Fibroblast of the aortic adventitia (primary cell): ENCODE measurements around the gene ZCCHC14. TPM values are rescaled to one million over a fixed set of nuclear protein-coding genes. Genes with fewer than 3 reads are reported as not detected.

Experiments
- DNase-seq: peaks from one replicate; pipeline ENCODE4 v3.0.0-alpha.2; 2010; ENCODE audit warnings: low read depth
- H3K4me3 ChIP-seq: 2 replicates; pipeline ENCODE4 v1.5.1; 2011; ENCODE audit warnings: low read depth, mild to moderate bottlenecking, control low read depth, low read length, moderate library complexity
- total RNA-seq: library from RNA; depleted of rRNA; stranded (reverse); fragments of >200 nt; gene quantifications from 2 replicates; pipeline ENCODE4 v1.2.3, GENCODE V29; 2012; ENCODE audit warnings: low replicate concordance
- TF ChIP-seq, protein P1 (sequence below): IDR thresholded peaks from 2 replicates; pipeline ENCODE4 v1.5.1; 2011; ENCODE audit warnings: mild to moderate bottlenecking, low read length, control low read depth, inconsistent platforms; ENCODE audit not compliant: insufficient read depth

Gene ZCCHC14
- 17.1 and 24.5 TPM in 2 replicates for total RNA-seq

DNA sequence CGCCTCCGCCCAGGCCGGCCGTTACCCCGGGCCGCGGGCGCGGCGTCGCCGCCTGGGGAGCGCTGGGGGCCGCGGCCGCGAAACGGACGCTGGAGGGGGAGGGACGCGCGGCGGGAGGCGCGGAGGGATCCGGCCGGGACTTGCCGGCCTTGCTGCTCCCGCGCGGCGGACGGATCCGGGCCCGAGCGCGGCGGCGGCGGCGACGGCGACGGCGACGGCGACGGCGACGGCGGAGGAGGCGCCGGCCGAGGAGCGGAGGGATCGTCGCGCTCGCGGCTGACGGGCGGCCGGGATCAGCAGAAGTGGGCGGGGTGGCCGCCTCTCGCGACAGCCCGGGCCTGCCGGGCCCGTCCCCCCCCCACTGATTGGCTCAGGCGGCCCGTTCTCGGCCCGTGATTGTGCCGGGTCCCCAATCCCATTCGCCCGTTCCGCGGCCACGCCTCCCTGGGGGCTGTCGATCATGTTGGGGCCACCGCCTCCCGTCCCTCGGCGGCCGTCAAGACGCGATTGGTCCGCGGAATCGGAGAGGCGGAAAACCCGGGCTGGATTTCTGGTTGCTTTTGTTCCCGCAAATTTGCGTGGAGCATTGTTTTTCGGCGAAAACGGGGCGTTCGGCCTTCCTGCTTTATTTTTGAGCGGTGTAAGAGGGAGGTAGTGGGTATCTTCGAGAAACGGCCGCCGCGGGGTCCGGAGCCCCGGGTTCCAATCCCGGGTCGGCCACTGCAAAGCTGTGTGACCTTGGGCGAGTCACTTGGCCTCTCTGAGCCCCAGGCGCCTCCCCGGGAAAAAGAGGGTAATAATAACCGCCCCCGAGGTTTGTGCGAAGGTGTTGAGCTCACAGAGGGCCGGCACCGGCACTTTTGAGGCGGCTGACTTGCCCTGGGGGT, at the start of gene ZCCHC14:
TSS of gene ZCCHC14 (minus strand) at position 304 of the 887 bp plus-strand sequence. CDS start 786 bp downstream, outside the sequence.
- TF ChIP-seq, protein P1, sequence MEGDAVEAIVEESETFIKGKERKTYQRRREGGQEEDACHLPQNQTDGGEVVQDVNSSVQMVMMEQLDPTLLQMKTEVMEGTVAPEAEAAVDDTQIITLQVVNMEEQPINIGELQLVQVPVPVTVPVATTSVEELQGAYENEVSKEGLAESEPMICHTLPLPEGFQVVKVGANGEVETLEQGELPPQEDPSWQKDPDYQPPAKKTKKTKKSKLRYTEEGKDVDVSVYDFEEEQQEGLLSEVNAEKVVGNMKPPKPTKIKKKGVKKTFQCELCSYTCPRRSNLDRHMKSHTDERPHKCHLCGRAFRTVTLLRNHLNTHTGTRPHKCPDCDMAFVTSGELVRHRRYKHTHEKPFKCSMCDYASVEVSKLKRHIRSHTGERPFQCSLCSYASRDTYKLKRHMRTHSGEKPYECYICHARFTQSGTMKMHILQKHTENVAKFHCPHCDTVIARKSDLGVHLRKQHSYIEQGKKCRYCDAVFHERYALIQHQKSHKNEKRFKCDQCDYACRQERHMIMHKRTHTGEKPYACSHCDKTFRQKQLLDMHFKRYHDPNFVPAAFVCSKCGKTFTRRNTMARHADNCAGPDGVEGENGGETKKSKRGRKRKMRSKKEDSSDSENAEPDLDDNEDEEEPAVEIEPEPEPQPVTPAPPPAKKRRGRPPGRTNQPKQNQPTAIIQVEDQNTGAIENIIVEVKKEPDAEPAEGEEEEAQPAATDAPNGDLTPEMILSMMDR = no peak
- peak within 1 kb of the TSS; percentile 76 for H3K4me3 ChIP-seq
- DNase-seq = peak; percentile 98

DNA sequence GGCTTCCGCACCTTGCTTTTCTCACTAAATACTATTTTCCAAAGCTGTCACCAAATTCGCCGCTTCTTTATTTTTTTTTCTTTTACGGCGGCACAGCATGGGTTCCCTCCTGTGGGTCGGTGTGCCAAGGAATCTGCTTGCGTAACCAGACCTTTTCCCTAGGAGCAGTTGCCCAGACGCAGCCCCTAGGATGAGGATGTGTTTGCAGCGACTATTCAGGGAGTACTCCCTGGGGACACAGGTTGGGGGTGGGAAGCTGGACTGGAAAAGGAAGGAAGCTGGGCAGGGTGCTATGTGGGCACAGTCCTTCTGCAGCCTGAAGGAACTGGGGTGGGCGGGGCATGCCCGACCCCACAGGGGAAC, 49.0 kb upstream of the ZCCHC14 start:
- H3K4me3 ChIP-seq = no peak overlapping the region

DNA sequence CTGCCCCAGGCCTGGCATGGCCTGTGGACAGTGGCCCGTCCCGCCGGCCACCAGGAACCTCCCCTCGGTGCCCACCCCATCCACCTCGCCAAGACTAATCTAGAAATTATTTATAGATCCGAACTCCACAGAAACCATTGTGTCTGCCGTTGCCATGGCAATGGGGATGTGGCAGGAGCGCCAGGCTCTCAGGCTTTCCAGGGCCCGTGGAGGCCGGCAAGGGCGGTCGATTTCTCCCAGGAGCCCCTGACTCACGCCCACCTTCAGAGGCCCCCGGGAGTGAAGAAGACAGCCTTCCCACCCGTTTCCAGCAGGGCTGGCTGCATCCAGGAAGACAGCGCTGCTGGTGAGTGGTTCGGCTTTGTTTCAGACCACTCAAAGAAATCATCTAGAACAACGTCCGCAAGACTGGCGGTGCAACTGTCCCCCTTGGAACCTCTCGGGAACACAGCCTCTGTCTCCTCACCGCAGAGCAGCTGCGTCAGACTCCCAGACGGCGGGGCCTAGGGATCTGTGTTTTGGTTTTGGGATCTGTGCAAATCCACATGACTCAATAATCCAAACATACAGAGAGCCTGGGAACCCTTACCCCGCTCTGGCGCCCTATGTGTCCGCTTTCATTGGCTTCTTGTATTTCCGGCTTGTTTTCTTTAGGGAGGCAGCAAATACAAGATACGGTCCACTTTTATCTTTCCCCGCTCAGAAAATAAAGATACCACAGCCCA, 48.5 kb upstream of the ZCCHC14 start:
- TF ChIP-seq, protein P1 = no peak
- peak; percentile 61 for DNase-seq
- H3K4me3 ChIP-seq = no peak overlapping the region

More for the DNA sequence above, 49.0 kb upstream of the ZCCHC14 start:
- DNase-seq = peak; percentile 16
- TF ChIP-seq, protein P1 = no peak

DNA sequence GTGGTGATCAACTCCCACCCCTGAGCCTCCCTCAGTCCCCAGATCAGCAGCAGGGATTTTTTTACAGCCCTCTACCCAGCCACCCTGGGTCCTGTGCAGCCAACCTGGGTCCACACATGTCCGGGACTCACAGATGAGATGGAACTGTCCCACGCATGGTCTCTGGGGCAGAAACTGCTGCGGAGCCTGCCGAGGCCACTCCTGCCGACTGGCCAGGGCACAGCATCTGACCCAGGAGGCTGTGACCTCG, 48.0 kb upstream of the ZCCHC14 start:
- TF ChIP-seq, protein P1 = no peak
- DNase-seq = no peak
- no peak overlapping the region for H3K4me3 ChIP-seq

DNA sequence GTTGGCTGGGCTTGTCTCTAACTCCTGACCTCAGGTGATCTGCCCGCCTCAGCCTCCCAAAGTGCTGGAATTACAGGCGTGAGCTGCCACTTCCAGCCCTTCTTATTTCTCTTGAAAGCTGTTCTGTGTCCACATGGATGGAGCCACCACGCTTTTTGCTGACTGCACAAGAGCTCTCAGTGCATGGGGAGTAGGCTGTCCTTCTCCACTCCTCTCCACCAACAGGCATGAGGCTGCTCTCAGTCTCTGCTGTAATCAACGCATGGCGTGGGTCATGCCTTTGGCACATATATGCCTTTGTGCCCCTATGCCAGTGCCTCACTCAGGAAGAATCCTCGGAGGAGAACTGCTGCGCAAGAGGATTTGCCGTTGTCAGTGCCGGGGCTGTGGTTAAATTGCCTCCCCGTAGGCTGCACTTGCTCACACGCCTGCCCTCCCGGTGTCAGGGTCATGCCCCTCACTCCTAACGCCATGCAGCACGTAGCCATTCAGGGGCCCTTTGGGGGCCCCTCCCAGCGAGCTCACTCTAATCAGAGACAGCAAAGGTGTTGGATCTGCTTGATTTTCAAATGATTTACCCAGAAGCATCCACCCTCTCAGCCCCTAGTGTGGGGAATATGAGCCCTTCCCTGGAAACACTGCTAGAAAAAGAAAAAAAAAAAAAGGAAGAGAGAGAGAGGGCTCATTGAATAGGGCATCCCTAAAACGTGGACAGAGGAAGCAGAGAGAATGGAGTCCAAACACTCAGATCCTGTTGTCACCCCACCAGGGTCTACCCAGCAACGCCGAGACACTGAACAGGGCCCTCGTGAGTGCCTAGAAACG, 47.5 kb upstream of the ZCCHC14 start:
- no peak overlapping the region for H3K4me3 ChIP-seq
- peak; percentile 38 for DNase-seq
- TF ChIP-seq, protein P1 = no peak

DNA sequence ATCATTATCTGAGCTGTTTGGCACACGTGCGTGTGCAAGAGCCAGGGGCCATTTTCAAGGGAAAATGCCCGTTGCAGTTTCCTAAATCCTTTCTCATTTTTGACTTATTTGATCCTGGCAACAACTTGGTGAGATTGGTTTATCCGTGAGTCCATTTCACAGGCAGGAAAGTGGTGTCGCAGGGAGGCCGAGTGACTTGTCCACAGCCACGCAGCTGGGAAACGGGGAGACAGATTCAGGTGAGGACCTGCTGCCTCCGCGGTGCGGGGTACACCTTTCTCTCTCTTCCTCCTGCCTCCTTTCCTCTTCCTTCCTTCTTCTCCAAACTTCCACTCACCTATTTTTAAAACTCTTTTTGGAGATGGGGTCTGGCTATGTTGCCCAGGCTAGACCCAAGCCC, 46.3 kb upstream of the ZCCHC14 start:
- TF ChIP-seq, protein P1 = no peak
- no peak for DNase-seq
- H3K4me3 ChIP-seq = no peak overlapping the region
